ENCODE measurements around the gene NFATC3. TPM values are rescaled to one million over a fixed set of nuclear protein-coding genes. Genes with fewer than 3 reads are reported as not detected.

The NFATC3 gene
- total and polyA plus RNA-seq, 8 donors = 5.5 to 385 (median 20.6) TPM

DNA sequence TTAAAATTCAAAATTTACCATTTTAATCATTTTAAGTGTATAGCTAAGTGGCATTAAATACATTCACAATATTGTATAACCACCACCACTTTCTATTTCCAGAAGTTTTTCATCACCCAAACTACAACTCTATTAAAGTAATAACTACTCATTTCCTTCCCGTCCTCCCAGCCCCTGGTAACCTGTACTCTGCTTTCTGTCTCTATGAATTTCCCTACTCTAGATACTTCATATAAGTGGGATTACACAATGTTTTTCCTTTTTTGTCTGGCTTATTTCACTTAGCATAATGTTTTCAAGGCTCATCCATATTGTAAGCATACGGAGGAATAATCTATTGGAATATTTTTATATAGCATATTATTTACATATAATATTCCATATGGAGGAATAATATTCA lies 121.1 kb downstream of the NFATC3 start:
- no peak overlapping the region for H3K4me3 ChIP-seq
- WGBS, 5 donors = 90 to 96% (median 92%) methylated on average over 2 of the region's 2 CpGs
- H3K4me1 ChIP-seq = no peaks in the 10 kb centered on the region
- TF ChIP-seq POLR2A (IDR thresholded peaks at IDR 0.05) = no peak
- no peak for TF ChIP-seq POLR2AphosphoS5 (IDR thresholded peaks at IDR 0.05)
- no peak for TF ChIP-seq EP300 (IDR thresholded peaks at IDR 0.05)
- TF ChIP-seq, protein P1, sequence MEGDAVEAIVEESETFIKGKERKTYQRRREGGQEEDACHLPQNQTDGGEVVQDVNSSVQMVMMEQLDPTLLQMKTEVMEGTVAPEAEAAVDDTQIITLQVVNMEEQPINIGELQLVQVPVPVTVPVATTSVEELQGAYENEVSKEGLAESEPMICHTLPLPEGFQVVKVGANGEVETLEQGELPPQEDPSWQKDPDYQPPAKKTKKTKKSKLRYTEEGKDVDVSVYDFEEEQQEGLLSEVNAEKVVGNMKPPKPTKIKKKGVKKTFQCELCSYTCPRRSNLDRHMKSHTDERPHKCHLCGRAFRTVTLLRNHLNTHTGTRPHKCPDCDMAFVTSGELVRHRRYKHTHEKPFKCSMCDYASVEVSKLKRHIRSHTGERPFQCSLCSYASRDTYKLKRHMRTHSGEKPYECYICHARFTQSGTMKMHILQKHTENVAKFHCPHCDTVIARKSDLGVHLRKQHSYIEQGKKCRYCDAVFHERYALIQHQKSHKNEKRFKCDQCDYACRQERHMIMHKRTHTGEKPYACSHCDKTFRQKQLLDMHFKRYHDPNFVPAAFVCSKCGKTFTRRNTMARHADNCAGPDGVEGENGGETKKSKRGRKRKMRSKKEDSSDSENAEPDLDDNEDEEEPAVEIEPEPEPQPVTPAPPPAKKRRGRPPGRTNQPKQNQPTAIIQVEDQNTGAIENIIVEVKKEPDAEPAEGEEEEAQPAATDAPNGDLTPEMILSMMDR (IDR thresholded peaks at IDR 0.05) = no peak
- H3K27me3 ChIP-seq = no peaks in the 10 kb centered on the region
- no peak overlapping the region for H3K27ac ChIP-seq
- peaks cover 0 to 12% (median 8%) of the 10 kb centered on the region in 4 donors for H3K36me3 ChIP-seq
- no peaks in the 10 kb centered on the region for H3K9me3 ChIP-seq
- intact Hi-C loops (cut with DNase I; ENCODE audit: low total_unique reads) = no loop called here
- no peak for DNase-seq

DNA sequence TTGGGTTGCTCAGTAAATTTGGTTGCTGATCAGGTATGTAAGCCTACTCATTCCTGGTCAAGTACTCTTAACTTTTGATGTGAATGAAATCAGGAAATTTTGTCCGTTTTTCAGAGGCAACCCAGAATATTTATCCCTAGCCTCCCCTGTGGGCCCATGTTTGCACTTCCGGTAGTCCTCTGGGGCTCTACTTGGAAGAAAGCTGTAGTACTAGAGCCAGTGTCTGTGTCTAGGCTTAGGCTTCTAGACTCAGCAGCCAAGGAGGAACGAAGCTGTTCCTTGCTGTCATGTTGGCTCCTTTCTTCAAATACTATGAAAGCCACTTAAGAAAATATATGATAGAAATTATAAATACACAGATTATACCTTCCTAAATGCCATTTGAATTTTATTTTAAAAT lies 129.6 kb downstream of the NFATC3 start:
- no peak for DNase-seq
- 76 to 94% (median 90%) methylated on average over 3 of the region's 3 CpGs for WGBS, 5 donors

DNA sequence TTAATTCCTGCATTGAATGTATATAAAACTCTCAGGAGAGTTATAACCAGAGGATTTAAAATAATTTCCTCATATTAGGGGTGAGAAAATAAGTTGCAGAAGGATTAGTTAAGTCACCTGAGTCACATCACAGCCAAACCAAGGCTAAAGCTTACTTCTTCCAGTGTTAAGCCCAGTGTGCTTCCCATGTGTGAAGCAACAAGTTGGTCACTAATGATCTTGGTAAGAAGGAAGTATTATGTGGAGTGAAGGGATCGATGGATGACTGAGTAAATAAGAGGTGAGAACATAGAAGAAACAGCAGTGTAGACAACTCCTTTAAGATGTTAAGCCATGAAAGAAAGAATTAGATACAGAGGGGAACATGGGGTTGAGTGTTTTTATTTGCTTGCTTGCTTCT lies 130.1 kb downstream of the NFATC3 start:
- intact Hi-C loops (cut with DNase I; ENCODE audit: low total_unique reads) = no loop called here
- Histone ChIP-seq H3K9me3 (no peaks in the 10 kb centered on the region), H3K27me3 (no peaks in the 10 kb centered on the region), H3K4me3 (no peak overlapping the region), H3K36me3 (peaks cover 0 to 13% (median 8%) of the 10 kb centered on the region in 4 donors), H3K27ac (no peak overlapping the region), H3K4me1 (peaks cover 0 to 5% (median 0%) of the 10 kb centered on the region in 4 donors)
- no peak for DNase-seq
- 80 to 92% (median 83%) methylated on average over 1 of the region's 1 CpG for WGBS, 5 donors
- TF ChIP-seq POLR2AphosphoS5 (IDR thresholded peaks at IDR 0.05) = no peak
- no peak for TF ChIP-seq EP300 (IDR thresholded peaks at IDR 0.05)
- TF ChIP-seq POLR2A (IDR thresholded peaks at IDR 0.05) = no peak
- TF ChIP-seq, protein P1 (IDR thresholded peaks at IDR 0.05) = no peak

More for the DNA sequence above, 129.6 kb downstream of the NFATC3 start:
- Histone ChIP-seq H3K4me1 (peaks cover 0 to 5% (median 0%) of the 10 kb centered on the region in 4 donors), H3K4me3 (no peak overlapping the region), H3K27ac (no peak overlapping the region), H3K9me3 (no peaks in the 10 kb centered on the region), H3K27me3 (no peaks in the 10 kb centered on the region), H3K36me3 (peaks cover 0 to 13% (median 8%) of the 10 kb centered on the region in 4 donors)
- intact Hi-C loops (cut with DNase I; ENCODE audit: low total_unique reads) = no loop called here
- TF ChIP-seq POLR2A (IDR thresholded peaks at IDR 0.05) = no peak

DNA sequence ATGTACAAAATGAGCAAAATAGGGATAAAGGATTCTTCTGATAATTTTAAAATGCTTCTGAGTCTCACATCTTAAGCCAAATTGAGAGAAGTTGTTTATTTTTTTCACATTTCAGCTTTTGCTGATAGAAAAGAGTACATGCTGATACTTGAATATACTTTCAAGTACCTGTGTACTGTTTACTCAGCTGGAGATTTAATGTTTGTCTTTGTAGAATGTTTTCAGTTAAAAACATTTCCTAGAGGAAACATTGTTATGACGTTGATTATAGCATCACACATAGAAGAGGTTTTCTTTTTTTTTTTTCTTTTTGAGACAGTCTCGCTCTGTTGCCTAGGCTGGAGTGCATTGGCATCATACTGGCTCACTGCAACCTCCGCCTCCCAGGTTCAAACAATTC lies 131.1 kb downstream of the NFATC3 start:
- DNase-seq = no peak
- H3K9me3 ChIP-seq = no peaks in the 10 kb centered on the region
- H3K27me3 ChIP-seq = no peaks in the 10 kb centered on the region
- H3K4me1 ChIP-seq = peaks cover 0 to 5% (median 0%) of the 10 kb centered on the region in 4 donors
- intact Hi-C loops (cut with DNase I; ENCODE audit: low total_unique reads) = no loop called here
- 74 to 90% (median 82%) methylated on average over 3 of the region's 3 CpGs for WGBS, 5 donors
- no peak overlapping the region for H3K4me3 ChIP-seq
- TF ChIP-seq POLR2A (IDR thresholded peaks at IDR 0.05) (no peak), EP300 (IDR thresholded peaks at IDR 0.05) (no peak), POLR2AphosphoS5 (IDR thresholded peaks at IDR 0.05) (no peak)
- TF ChIP-seq, protein P1 (IDR thresholded peaks at IDR 0.05) = no peak
- H3K36me3 ChIP-seq = peaks cover 0 to 15% (median 9%) of the 10 kb centered on the region in 4 donors
- no peak overlapping the region for H3K27ac ChIP-seq

DNA sequence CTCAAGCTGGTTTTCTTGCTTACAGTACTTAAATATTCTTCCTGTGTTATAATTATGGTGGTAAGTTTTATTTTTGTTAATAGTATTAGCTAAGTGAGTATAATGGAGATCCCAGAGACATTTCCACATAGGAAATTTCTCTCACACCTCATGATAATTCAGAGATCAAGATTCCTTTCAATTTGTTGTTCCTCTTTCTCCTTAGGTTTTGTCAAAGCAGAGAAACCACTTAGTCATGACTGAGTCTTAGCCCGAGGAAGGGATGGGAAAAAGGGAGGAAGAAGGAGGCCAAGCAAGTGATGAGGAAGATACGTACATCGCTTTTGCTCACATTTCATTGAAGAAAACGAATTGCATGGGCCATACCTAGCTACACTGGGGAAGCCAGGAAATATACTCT lies 132.3 kb downstream of the NFATC3 start:
- Histone ChIP-seq H3K36me3 (peaks cover 0 to 20% (median 12%) of the 10 kb centered on the region in 4 donors), H3K4me3 (no peak overlapping the region), H3K4me1 (peaks cover 0 to 4% (median 1%) of the 10 kb centered on the region in 4 donors), H3K27ac (no peak overlapping the region), H3K9me3 (no peaks in the 10 kb centered on the region), H3K27me3 (no peaks in the 10 kb centered on the region)
- TF ChIP-seq, protein P1 (IDR thresholded peaks at IDR 0.05) = no peak
- no peak for TF ChIP-seq POLR2A (IDR thresholded peaks at IDR 0.05)
- TF ChIP-seq EP300 (IDR thresholded peaks at IDR 0.05) = no peak
- DNase-seq = no peak
- intact Hi-C loops (cut with DNase I; ENCODE audit: low total_unique reads) = no loop called here
- 79 to 93% (median 86%) methylated on average over 4 of the region's 4 CpGs for WGBS, 5 donors
